Osteoblast (primary cell): ENCODE results near the gene ACSL6. TPM values are rescaled to one million over a fixed set of nuclear protein-coding genes. Genes with fewer than 3 reads are reported as not detected.

Source experiments
- DNase-seq: peaks from one replicate; pipeline ENCODE4 v3.0.0; 2011; ENCODE audit warnings: low spot score, mixed read lengths; ENCODE audit not compliant: insufficient read length; ENCODE audit errors: missing footprints
- H2AFZ ChIP-seq: 2 replicates; pipeline ENCODE4 v1.6.0; 2011; ENCODE audit warnings: mild to moderate bottlenecking, low read length
- H3K27ac ChIP-seq: 2 replicates; pipeline ENCODE4 v1.5.1; 2011; ENCODE audit warnings: mild to moderate bottlenecking, low read depth, low read length, moderate library complexity
- H3K27me3 ChIP-seq: 2 replicates; pipeline ENCODE4 v1.6.0; 2012; ENCODE audit warnings: mild to moderate bottlenecking, control low read depth, inconsistent platforms, low read length, moderate library complexity; ENCODE audit not compliant: insufficient read depth
- H3K36me3 ChIP-seq: 2 replicates; pipeline ENCODE4 v1.5.1; 2011; ENCODE audit warnings: mild to moderate bottlenecking, low read length, control low read depth, moderate library complexity; ENCODE audit not compliant: insufficient read depth
- H3K4me1 ChIP-seq: 2 replicates; pipeline ENCODE4 v1.5.1; 2011; ENCODE audit warnings: mild to moderate bottlenecking, low read length, control low read depth, moderate library complexity; ENCODE audit not compliant: insufficient read depth
- H3K4me2 ChIP-seq: 2 replicates; pipeline ENCODE4 v1.6.0; 2011; ENCODE audit warnings: mild to moderate bottlenecking, low read length; ENCODE audit not compliant: insufficient read depth
- H3K4me3 ChIP-seq: fragments of 200-600 bp; sonication (generic); 3 replicates; pipeline ENCODE4 v1.5.1; 2012; ENCODE audit warnings: mild to moderate bottlenecking, low read length, inconsistent platforms; ENCODE audit not compliant: insufficient read depth
- H3K79me2 ChIP-seq: 2 replicates; pipeline ENCODE4 v1.6.0; 2012; ENCODE audit warnings: mild to moderate bottlenecking, low read length, control low read depth, inconsistent platforms; ENCODE audit not compliant: insufficient read depth
- H3K9me3 ChIP-seq: 2 replicates; pipeline ENCODE4 v1.5.1; 2011; ENCODE audit warnings: low read depth, low read length, control low read depth
- H4K20me1 ChIP-seq: 2 replicates; pipeline ENCODE4 v1.6.0; 2012; ENCODE audit warnings: mild to moderate bottlenecking, low read length, control low read depth; ENCODE audit not compliant: insufficient read depth
- total RNA-seq: library from RNA; depleted of rRNA; stranded (reverse); fragments of >200 nt; gene quantifications from 2 replicates; pipeline ENCODE4 v1.2.3, GENCODE V29; 2012
- TF ChIP-seq, protein P1 (sequence below): IDR thresholded peaks from 2 replicates; pipeline ENCODE4 v1.5.1; 2011; ENCODE audit warnings: mild to moderate bottlenecking, low read depth, low read length, moderate library complexity; ENCODE audit errors: extremely low read depth

ACSL6 gene
- total RNA-seq, 1 donor, result not detected

DNA sequence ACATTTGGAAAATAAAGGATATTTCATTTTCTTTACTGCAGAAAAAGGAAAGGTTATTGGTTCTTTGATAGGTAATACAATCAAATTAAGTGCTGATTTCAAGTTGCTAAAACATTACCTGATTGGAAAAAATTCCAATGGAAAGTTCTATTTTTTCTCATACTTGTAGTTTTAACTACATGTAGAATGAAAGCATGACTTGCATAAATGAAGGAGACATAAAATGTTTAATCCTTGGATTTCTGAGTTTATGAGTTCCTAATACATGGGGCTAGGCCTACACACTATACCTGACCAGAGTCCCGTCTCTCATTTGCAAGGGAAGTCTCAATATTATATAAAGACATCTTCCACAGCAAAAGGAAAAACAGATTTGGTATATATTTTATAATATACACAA, 60.8 kb downstream of the ACSL6 start:
- H2AFZ ChIP-seq, result no peak overlapping the region
- no peaks in the 10 kb centered on the region for H4K20me1 ChIP-seq
- H3K36me3 ChIP-seq, result no peaks in the 10 kb centered on the region
- no peaks in the 10 kb centered on the region for H3K9me3 ChIP-seq
- no peak overlapping the region for H3K4me3 ChIP-seq
- H3K27me3 ChIP-seq, result peaks cover 6% of the 10 kb centered on the region
- no peaks in the 10 kb centered on the region for H3K4me1 ChIP-seq
- no peak overlapping the region for H3K4me2 ChIP-seq
- H3K79me2 ChIP-seq, result no peaks in the 10 kb centered on the region
- TF ChIP-seq, protein P1, sequence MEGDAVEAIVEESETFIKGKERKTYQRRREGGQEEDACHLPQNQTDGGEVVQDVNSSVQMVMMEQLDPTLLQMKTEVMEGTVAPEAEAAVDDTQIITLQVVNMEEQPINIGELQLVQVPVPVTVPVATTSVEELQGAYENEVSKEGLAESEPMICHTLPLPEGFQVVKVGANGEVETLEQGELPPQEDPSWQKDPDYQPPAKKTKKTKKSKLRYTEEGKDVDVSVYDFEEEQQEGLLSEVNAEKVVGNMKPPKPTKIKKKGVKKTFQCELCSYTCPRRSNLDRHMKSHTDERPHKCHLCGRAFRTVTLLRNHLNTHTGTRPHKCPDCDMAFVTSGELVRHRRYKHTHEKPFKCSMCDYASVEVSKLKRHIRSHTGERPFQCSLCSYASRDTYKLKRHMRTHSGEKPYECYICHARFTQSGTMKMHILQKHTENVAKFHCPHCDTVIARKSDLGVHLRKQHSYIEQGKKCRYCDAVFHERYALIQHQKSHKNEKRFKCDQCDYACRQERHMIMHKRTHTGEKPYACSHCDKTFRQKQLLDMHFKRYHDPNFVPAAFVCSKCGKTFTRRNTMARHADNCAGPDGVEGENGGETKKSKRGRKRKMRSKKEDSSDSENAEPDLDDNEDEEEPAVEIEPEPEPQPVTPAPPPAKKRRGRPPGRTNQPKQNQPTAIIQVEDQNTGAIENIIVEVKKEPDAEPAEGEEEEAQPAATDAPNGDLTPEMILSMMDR, result no peak
- no peak overlapping the region for H3K27ac ChIP-seq
- no peak for DNase-seq

DNA sequence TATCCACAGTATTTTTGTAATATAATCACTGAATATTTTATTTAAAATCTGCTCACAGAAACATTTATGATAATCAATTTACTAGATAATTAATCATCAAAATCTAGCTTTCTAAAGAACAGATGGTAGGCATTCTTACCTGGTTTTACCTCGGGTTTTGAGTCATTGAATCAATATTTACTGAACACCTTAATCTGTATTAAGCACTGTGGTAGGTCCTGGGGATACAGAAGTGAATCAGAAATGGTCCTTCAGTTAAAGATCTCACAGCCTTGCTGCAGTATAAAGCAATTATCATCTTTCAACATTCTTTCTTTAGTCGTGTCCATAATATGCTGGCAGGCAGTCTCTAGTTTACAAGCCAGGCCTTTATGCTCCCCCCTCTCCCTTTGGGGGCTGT, 64.0 kb downstream of the ACSL6 start:
- Histone ChIP-seq H3K27ac (no peak overlapping the region), H3K4me1 (no peaks in the 10 kb centered on the region), H3K9me3 (no peaks in the 10 kb centered on the region), H3K4me2 (no peak overlapping the region), H3K36me3 (no peaks in the 10 kb centered on the region), H2AFZ (no peak overlapping the region), H4K20me1 (no peaks in the 10 kb centered on the region), H3K79me2 (no peaks in the 10 kb centered on the region), H3K27me3 (peaks cover 6% of the 10 kb centered on the region), H3K4me3 (no peak overlapping the region)
- DNase-seq, result no peak
- TF ChIP-seq, protein P1, result no peak

DNA sequence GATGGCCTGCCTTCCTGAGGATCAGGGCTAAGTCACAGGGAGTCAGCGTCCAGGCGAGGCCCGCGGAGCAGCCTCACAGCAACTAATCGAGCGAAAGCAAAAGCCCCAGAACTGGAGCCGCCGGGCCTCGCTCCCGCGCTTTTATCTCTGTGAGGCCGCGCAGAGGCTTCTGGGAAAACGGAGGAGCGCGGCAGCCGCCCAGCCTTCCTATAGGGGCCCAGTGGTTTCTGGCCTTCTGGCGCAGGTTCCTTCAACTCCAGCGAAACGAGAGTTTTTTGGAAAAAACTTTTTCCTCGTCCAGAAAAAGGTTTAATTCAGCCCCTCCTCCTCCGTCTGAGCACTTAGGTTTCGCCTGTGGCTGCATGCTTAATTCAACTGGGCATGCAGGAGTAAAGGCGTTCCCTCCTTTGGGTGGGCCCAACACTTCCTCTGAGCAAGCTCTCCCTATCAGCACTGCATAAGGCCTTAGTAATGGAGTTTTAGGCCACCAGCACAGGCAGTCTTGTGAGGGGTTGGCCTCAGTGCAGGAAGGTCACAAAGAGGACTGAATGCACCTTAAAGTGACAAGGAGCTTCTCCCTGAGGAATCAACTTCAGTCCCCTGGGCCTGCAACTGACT, 65.8 kb downstream of the ACSL6 start, which contains the start of gene MEIKIN:
Gene MEIKIN (minus strand): TSS at position 113 of the 618 bp plus-strand sequence. CDS start 158 bp downstream, outside the sequence.
- no peaks in the 10 kb centered on the region for H3K9me3 ChIP-seq
- peaks cover 10% of the 10 kb centered on the region for H3K27me3 ChIP-seq
- no peak within 1 kb of the TSS for H3K4me2 ChIP-seq
- H3K36me3 ChIP-seq, result no peaks in the 10 kb centered on the region
- no peak within 1 kb of the TSS for H3K4me3 ChIP-seq
- no peaks in the 10 kb centered on the region for H3K79me2 ChIP-seq
- TF ChIP-seq, protein P1, result no peak
- DNase-seq, result peak; percentile 38
- H3K27ac ChIP-seq, result no peak within 1 kb of the TSS
- no peaks in the 10 kb centered on the region for H4K20me1 ChIP-seq
- no peak within 1 kb of the TSS for H2AFZ ChIP-seq
- no peaks in the 10 kb centered on the region for H3K4me1 ChIP-seq

DNA sequence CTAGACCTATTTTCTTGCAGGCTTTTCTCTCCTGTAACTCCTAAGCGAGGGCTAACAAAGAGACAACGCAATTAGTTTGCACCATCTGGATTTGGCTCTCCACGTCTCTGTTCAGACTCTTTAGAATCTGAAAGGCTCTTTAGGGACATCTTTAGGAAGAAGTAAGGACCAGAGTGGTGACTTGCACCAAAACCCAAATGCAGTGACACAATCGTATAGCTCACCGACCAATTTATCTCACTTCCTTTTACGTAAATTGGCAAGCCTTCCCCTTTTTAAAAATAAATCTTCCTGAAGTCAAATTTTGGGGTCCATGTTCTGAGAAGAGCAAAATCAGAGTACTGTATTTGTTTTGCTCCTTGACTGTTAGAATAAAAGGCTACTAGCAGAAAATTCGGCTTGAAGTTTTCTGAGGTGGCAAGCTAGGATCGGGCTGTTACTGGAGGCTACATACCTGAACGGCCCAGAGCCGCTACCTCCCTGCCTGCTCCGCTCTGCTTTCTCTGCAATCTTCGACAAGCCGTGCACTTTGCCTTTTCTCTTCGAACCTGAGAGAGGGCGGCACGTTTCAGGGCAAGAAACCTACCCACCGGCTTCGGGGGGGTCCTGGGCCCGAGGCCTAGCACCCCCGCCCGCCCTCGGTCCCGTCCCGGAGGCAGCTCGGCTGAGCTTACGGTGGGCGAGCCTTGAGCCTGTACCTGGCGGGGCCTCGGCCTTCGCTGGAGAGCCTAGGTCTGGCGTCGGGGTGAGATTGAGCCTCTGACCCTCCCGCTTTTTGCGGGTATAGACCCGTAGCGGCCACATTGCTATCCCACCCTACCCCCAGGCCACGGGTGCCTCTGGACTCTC, 66.5 kb downstream of the ACSL6 start:
- H3K4me3 ChIP-seq, result no peak overlapping the region
- H3K4me2 ChIP-seq, result no peak overlapping the region
- H3K27me3 ChIP-seq, result peaks cover 8% of the 10 kb centered on the region
- H3K9me3 ChIP-seq, result no peaks in the 10 kb centered on the region
- H3K36me3 ChIP-seq, result no peaks in the 10 kb centered on the region
- H2AFZ ChIP-seq, result no peak overlapping the region
- no peak overlapping the region for H3K27ac ChIP-seq
- DNase-seq, result peak; percentile 31
- H4K20me1 ChIP-seq, result no peaks in the 10 kb centered on the region
- H3K79me2 ChIP-seq, result no peaks in the 10 kb centered on the region
- TF ChIP-seq, protein P1, result no peak
- H3K4me1 ChIP-seq, result no peaks in the 10 kb centered on the region
